Measurements from ENCODE around the gene ALDH4A1.

The ALDH4A1 gene

GRCh38 chr1:18922848-18923755 lies 20.7 kb upstream of the ALDH4A1 start:
- no peak for DNase-seq (ENCODE audit: low read depth)

GRCh38 chr1:18922319-18922726 lies 20.0 kb upstream of the ALDH4A1 start:
- peak; percentile 71 for DNase-seq (ENCODE audit: low read depth)

GRCh38 chr1:18921516-18922251 lies 19.3 kb upstream of the ALDH4A1 start:
- no peak for DNase-seq (ENCODE audit: low read depth)

- no peak for DNase-seq (ENCODE audit: low read depth)
Measured at GRCh38 chr1:18920931-18921330, 18.6 kb upstream of the ALDH4A1 start.

GRCh38 chr1:18919956-18920355 lies 17.6 kb upstream of the ALDH4A1 start:
- DNase-seq (ENCODE audit: low read depth) = no peak

- no peak for DNase-seq (ENCODE audit: low read depth)
Measured at GRCh38 chr1:18919197-18919905, 17.0 kb upstream of the ALDH4A1 start.

GRCh38 chr1:18918417-18918816 lies 16.1 kb upstream of the ALDH4A1 start:
- DNase-seq (ENCODE audit: low read depth) = no peak

- no peak for DNase-seq (ENCODE audit: low read depth)
Measured at GRCh38 chr1:18917071-18917799, 14.9 kb upstream of the ALDH4A1 start.

GRCh38 chr1:18915341-18915740 lies 13.0 kb upstream of the ALDH4A1 start:
- DNase-seq (ENCODE audit: low read depth) = no peak

- DNase-seq (ENCODE audit: low read depth) = peak; percentile 85
Measured at GRCh38 chr1:18913065-18913835, 10.9 kb upstream of the ALDH4A1 start.

GRCh38 chr1:18912550-18912949 lies 10.2 kb upstream of the ALDH4A1 start:
- no peak for DNase-seq (ENCODE audit: low read depth)

GRCh38 chr1:18908911-18909771 lies 6.8 kb upstream of the ALDH4A1 start:
- no peak for DNase-seq (ENCODE audit: low read depth)

- no peak for DNase-seq (ENCODE audit: low read depth)
Measured at GRCh38 chr1:18907917-18908845, 5.8 kb upstream of the ALDH4A1 start.

GRCh38 chr1:18907021-18907916 lies 4.9 kb upstream of the ALDH4A1 start:
- DNase-seq (ENCODE audit: low read depth) = peak; percentile 71

GRCh38 chr1:18903291-18903756 lies 969 bp upstream of the ALDH4A1 start:
- no peak for DNase-seq (ENCODE audit: low read depth)

- DNase-seq (ENCODE audit: low read depth) = peak; percentile 35
Measured at GRCh38 chr1:18901952-18902522, 318 bp downstream of the ALDH4A1 start.
